Fibroblast of mammary gland (primary cell): Measurements from ENCODE around the gene MOB3B.

Source experiments
- DNase-seq: peaks from one replicate; pipeline ENCODE4 v3.0.0-alpha.2; 2010; ENCODE audit warnings: low read depth
- H3K4me3 ChIP-seq: 2 replicates; pipeline ENCODE4 v1.5.1; 2011; ENCODE audit warnings: low read depth, mild to moderate bottlenecking, low read length, moderate library complexity; ENCODE audit not compliant: control insufficient read depth
- TF ChIP-seq, protein P1 (sequence below): conservative IDR thresholded peaks from 2 replicates; pipeline ENCODE4 v1.5.1; 2011; ENCODE audit warnings: low read depth, low read length, inconsistent platforms; ENCODE audit not compliant: control insufficient read depth, insufficient read depth

The MOB3B gene

GRCh38 chr9:27398982-27399653 is 130.5 kb downstream of the MOB3B start:
- no peak overlapping the region for H3K4me3 ChIP-seq
- DNase-seq = no peak
- TF ChIP-seq, protein P1, sequence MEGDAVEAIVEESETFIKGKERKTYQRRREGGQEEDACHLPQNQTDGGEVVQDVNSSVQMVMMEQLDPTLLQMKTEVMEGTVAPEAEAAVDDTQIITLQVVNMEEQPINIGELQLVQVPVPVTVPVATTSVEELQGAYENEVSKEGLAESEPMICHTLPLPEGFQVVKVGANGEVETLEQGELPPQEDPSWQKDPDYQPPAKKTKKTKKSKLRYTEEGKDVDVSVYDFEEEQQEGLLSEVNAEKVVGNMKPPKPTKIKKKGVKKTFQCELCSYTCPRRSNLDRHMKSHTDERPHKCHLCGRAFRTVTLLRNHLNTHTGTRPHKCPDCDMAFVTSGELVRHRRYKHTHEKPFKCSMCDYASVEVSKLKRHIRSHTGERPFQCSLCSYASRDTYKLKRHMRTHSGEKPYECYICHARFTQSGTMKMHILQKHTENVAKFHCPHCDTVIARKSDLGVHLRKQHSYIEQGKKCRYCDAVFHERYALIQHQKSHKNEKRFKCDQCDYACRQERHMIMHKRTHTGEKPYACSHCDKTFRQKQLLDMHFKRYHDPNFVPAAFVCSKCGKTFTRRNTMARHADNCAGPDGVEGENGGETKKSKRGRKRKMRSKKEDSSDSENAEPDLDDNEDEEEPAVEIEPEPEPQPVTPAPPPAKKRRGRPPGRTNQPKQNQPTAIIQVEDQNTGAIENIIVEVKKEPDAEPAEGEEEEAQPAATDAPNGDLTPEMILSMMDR = no peak

DNA sequence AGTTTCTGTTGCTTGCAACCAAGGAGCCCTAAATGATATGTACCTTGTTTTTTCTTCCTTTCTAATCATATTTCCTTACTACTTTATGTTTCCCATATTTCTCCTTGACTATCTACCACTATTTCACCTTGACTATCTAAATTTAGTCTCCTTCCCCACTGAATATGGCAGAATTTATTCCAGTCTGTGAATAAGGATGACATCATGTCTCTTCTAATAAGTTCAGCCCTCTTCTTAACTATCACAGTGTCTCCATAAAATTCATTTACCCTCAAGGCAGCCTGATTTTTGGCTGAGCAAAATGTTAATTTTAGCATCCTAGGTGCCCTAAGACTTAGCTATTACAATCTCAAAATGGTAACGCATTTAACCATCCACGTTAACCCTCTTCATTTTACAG is 133.1 kb downstream of the MOB3B start:
- H3K4me3 ChIP-seq = no peak overlapping the region
- no peak for DNase-seq
- TF ChIP-seq, protein P1 = no peak

DNA sequence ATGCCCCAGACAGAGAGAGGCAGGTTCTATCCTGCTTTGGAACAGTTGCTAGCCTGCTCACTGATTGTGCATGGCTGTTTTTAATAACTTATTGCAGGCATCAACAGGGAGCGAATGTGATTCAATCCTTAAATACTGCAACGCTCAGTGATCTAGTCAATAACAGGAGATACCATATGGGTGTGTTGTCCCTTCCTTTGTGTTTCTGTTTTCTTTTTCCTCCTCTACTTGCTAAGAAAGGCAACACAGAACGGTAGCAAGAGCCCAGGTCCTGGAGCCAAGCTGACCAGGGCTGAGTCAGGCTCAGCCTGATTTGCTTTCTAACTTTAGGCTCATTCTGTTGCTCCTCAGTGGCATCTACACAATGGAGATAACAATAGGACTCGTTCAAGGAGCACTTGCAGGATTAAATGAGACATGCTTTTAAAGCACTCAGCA is 134.1 kb downstream of the MOB3B start:
- no peak for DNase-seq
- TF ChIP-seq, protein P1 = no peak
- H3K4me3 ChIP-seq = no peak overlapping the region

DNA sequence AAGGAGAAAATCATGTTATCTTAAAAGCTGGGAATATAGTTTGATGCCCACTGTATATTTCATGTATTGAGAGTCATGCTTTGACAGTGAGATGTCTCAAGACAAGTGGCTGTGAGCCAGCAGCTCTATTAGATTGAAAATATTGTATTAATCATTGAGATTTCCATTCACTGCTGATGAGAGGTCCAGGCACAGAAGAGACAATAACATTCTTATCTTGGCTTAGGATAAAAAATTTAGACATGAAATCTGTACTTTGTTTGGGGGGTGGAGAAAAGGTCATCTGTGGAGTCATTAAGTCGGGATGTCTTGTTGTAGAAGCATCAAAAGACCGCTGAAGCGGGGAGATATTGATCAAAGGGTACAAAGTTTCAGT is 134.8 kb downstream of the MOB3B start:
- TF ChIP-seq, protein P1 = no peak
- H3K4me3 ChIP-seq = no peak overlapping the region
- DNase-seq = no peak

- H3K4me3 ChIP-seq = no peak overlapping the region
- no peak for DNase-seq
- TF ChIP-seq, protein P1 = no peak
Observed at GRCh38 chr9:27394154-27394825, 135.3 kb downstream of the MOB3B start.

DNA sequence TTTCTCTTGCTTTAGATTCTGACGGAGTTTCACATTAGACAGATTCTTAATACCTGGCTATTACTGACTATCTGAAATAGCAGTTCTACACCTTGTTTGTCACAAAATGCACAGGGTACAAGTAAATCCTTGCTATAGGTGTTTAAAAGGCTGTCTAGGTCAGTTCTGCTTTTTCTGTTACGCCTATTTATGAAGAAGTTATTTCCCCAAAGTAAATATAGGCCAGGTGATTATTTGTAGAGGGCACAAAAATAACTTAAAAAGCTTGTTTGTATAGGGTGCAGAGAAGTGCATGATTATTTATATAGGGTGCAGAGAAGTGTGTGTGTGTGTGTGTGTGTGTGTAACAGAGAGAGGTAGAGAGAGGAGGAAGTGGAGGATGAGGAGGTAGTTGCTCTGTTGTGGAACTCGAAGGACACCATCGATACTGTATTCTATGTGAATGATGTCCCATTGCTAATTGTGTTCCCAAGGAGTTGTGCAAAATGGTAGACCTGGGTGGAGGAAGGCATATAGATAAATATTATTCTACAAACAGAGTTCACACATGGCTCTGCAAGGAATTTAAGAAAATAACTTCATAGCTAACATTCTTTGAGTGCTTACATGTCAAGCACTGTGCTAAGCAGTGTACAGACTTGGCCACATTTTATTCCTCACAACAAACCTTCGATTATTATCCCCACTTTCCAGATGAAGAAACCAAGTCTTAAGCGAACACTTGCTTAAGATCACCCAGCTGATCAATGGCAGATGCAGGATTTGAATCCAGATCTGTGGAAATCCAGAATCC is 136.4 kb downstream of the MOB3B start:
- TF ChIP-seq, protein P1 = no peak
- H3K4me3 ChIP-seq = no peak overlapping the region
- no peak for DNase-seq
